CD4-positive, alpha-beta T cell treated with Interleukin-1 beta for 1 hour (primary cell): ENCODE results near the gene ZDBF2.
"Not testable (repeated sequence)": the region's sequence is repeated elsewhere in the genome, so short reads cannot be mapped to it uniquely, and the experiment has no call there.

Source experiments
- DNase-seq, 2 donors: peaks; one replicate each; pipeline ENCODE4 v3.0.0-alpha.2; 2020 to 2022

Gene ZDBF2

DNA sequence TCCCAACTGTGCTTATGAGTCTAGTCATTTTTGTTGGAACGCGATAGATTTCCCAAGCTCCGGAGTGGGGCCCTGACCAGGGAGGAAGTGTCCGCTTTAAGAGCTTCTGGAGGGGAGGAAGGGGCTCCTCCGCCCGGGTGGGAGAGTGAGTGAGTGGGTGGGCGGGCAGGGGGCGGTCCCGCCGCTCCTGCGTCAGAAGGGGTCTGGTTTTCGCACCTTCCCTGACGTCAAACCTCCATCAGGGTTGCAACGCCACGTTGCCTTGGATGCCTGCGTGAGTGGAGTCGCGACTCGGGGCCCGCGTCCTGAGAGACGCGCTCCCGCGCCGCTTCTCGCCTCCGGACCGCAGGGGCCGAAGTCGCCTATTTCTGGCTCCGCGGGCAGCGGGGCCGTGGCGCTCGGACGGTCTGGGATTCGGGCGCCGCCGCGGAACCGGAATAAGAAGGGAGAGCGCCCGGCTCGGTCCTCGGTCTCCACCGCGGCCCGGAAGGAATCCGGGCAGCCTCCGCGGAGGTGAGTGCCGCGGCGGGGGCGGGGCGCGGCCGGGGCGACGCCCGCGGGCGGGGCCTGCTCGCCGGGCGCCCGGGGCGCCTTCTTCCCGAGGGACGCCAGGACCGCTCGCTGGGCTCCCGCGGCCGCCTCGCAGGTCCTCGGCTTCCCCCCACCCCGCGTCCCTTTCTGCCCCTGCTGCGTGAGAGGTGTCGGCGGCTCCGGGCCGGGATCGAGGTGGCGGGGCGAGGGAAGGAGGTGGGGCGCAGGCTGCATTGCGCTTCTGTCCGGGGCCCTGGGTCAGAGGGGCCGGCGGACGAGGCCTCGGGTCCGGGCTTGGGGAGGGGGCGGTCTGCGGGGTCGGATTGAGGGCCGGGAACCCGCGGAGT, at the start of gene ZDBF2:
TSS of gene ZDBF2 (plus strand) at position 230 of the 878 bp plus-strand sequence. CDS start 7,187 bp downstream, outside the sequence.
- DNase-seq = peak; percentile 48 to 59

GRCh38 chr2:206225435-206226232, 48.8 kb upstream of the ZDBF2 start:
- no peak for DNase-seq

DNA sequence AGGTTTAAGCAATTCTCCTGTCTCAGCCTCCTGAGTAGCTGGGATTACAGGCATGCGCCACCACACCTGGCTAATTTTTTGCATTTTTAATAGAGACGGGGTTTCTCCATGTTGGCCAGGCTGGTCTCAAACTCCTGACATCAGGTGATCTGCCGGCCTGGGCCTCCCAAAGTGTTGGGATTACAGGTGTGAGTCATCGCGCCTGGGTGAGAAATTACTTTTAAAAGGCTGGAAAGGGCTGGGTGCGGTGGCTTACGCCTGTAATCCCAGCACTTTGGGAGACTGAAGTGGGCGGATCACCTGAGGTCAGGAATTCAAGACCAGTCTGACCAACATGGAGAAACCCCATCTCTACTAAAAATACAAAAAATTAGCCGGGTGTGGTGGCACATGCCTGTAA, 45.8 kb upstream of the ZDBF2 start:
- not testable (repeated sequence) for DNase-seq

DNA sequence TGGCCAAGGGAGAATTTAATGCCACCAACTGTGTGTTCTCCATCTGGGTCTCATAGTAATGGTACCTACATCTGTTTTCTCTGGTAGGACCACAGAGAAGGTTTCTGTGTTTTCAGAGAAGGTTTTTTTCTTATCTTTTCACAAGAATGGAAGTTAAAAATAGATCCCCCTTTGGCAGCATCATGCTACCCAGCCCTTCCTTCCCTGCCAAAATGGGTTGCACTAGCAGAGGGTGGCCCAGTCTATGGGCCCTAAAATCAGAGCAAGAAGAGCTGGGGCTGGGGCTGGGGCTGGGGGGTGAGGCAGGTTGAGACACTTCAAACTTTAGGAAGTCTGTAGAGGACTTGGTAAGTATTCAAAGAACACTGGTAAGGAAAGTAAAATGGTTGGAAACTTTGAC, 44.8 kb upstream of the ZDBF2 start:
- no peak for DNase-seq

DNA sequence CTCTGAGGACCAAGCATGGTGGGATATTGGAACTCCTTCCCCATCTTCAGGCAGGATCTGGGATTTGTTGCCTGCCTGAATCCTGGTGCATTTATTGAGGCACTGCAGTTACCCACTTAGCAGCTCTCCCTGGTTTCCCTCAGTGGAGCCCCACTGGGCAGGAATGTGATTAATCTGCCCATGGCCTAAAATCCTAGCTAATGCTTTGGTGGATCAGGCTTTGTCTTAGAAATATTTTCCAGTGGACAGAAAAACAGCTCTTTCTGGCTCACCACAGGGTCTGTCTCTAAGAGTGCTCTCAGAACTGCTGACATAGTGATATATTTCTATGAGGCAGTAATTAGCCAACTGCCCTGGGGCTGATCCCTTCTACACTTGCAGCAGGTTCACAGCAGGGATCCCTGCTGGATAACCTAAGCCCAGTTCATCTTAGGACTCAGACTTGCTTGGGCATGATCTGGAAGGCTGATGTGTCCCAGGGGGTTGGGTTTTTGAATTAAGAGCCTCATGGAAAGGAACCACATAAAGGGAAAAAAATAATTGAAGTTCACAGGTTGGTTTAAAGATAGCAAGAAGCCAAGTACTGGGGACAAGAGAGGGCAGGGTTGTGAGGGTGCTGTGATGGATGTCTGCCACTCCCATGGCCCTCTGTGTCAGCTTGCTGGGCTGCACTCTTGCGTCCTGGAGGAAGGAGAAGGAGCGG, 44.3 kb upstream of the ZDBF2 start:
- no peak for DNase-seq

GRCh38 chr2:206231669-206232286, 42.7 kb upstream of the ZDBF2 start:
- no peak for DNase-seq

GRCh38 chr2:206232287-206233035, 42.0 kb upstream of the ZDBF2 start:
- no peak for DNase-seq

DNA sequence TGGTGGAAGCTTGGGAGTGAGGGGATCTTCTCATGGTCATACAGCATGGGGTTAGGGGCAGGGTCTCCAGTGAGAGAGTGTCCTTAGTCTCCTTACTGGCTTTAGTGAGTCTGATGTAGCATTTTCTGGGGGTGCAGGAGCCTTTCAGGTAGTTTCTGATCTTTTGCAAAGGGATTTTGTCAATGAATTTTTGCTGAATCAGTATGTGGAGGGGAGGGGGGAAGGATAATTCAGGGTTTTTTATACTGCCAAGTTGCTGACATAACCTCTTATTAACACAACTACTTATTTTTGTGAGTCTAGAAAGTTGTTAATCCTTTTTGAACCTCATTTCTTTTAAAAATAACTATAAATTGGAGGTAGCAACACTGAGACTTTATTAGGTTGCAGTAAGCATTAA, 35.3 kb upstream of the ZDBF2 start:
- DNase-seq = no peak

DNA sequence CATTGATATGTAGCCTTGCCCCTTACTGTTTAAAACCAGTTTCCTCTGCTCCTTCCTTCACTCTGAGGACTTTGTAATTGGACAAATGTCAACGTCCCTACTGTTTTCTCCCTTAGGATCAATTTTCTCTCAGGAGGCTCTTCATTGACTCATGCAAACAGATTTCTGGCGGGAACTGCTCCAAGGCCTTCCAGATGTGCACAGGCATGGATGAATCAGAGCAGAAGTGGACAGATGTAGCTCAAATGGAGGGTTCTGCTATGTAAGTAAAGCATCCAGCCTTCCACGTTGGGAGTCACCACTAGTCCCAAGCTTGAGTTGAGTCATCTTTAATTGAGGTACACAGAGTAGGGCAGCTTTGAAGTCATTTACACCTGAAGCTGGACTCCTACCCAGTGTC, 34.1 kb upstream of the ZDBF2 start:
- DNase-seq = no peak

DNA sequence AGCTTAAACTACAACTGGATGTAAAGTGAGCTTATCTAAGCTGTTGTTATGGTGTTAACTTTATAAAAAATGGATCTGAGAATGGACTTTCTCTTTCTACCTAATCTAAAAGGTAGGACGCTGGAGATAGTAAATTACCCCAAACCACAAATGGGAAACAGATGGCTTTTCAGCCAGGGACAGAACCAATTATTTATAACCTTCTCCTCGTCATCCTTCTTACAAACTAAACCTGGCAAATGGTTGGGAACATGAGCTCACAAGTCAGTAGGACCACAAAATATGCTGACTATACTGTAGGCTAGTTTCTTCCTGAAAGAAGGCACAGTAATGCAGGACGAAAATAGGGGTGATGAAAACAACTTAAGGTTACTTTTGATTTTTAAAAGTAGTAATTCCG, 32.7 kb upstream of the ZDBF2 start:
- DNase-seq = no peak

- no peak for DNase-seq
Measured at GRCh38 chr2:206245265-206245672, 29.2 kb upstream of the ZDBF2 start.

DNA sequence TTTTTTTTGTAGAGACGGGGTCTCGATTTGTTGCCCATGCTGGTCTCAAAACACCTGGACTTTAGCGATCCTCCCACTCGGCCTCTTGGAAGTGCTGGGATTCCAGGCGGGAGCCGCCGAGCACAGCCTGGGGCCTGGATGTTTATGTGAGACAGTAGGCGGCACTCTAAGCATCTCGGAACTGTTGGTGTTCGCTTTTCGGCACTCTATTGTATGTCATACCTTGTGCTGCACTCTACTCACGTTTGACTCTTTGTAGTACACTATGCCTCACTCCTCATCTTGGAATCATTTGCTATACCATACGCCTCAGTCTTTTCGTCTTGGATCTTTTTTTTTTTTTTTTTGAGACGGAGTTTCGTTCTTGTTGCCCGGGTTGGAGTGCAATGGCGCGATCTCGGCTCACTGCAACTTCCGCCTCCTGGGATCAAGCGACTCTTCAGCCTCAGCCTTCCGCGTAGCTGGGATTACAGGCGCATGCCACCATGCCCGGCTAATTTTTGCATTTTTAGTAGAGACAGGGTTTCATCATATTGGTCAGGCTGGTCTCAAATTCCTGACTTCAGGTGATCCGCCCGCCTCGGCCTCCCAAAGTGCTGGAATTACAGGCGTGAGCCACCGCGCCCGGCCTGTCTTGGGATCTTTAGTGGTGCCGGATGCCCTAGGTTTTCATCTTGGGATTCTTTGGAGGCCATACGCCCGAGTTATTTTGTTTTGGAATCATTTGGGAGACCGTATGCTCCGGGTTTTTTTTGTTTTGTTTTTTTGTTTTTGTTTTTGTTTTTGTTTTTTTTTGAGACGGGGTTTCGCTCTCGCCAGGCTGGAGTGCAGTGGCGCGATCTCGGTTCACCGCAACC, 24.2 kb upstream of the ZDBF2 start:
- DNase-seq = no peak

- no peak for DNase-seq
Measured at GRCh38 chr2:206253125-206253776, 21.2 kb upstream of the ZDBF2 start.

DNA sequence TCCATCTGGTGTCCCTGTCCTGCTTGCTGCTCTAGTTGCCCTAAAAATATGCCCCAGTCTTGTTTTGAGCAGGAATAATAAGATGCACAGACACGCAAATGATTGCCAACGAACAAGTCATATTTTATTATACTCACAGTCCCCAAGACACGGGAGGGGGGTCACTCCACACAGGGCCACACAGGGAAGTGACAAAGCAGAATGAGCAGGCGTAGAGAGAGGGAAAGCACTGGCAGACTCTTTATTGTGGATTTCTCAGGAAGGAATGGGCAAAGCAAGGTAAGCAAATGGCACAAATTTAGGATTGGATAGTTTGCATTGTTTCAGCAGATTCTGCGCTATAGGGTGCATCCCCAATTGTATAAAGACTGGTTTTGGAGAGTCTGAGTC, 20.7 kb upstream of the ZDBF2 start:
- no peak for DNase-seq

GRCh38 chr2:206255003-206255402, 19.5 kb upstream of the ZDBF2 start:
- no peak for DNase-seq

- no peak for DNase-seq
Measured at GRCh38 chr2:206256706-206257205, 17.7 kb upstream of the ZDBF2 start.

DNA sequence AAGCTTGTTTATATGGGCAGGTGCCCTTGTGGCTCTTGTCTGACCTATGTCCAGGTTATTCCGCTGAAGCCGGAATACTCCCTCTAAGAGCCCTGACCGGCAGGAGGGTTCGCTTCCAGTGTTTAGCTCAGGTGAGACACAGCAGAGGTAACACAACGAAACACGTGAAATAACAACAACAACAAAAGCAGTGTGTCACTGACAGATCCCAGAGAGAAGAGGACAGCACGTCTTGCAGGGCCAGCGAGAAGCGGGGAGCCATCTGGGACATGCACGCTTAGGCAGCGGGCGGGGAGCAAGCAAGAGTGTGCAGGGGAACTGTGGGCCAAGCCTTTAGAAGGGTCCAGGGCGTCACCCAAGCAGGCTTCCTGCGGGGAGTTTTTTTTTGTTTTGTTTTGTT, 17.1 kb upstream of the ZDBF2 start:
- DNase-seq = no peak

DNA sequence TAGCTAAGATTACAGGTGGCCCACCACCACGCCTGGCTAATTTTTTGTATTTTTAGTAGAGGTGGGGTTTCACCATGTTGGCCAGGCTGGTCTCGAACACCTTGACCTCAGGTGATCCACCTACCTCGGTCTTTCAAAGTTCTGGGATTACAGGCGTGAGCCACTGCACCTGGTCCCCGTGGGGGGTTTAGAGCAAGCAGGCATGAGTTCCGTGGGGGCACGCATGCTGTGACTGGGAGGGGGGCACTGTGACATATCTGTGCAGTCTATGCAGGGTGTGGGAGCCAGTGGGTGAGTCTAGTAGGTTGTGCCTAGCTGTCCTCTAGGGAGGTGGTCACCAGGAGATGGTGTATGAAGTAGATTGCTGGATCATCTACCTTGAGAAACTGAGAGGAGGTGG, 16.6 kb upstream of the ZDBF2 start:
- no peak for DNase-seq

DNA sequence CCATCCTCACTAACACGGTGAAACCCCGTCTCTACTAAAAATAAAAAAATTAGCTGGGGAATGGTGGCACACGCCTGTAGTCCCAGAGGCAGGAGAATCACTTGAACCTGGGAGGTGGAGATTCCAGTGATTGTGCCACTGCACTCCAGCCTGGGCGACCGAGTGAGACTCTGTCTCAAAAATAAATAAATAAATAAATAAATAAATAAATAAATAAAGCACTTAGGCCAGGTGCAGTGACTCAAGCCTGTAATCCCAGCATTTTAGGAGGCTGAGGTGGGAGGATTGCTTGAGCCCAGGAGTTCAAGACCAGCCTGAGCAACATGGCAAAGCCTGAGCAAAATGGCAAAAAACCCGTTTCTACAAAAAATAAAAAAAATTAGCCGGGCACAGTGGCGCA, 15.8 kb upstream of the ZDBF2 start:
- DNase-seq = not testable (repeated sequence)
